RWPE2 (cell line): ENCODE measurements around the gene TMEM231.
"Not testable (repeated sequence)": the region's sequence is repeated elsewhere in the genome, so short reads cannot be mapped to it uniquely, and the experiment has no call there.

ENCODE experiments used
- ATAC-seq: fragments of 200-7000 bp; cut with Tn5 transposase; 3 replicates; pipeline ENCODE4 v1.9.1; 2021; ENCODE audit warnings: low read depth
- DNase-seq: peaks from one replicate; pipeline ENCODE4 v3.0.0-alpha.2; 2020; ENCODE audit warnings: low spot score
- H3K27ac ChIP-seq: fragments of 450-650 bp; 2 replicates; pipeline ENCODE4 v1.5.1; 2017; ENCODE audit warnings: mild to moderate bottlenecking; ENCODE audit not compliant: poor library complexity, severe bottlenecking
- H3K27me3 ChIP-seq: fragments of 250-450 bp; sonication (Bioruptor Pico); 2 replicates; pipeline ENCODE4 v1.5.1; 2021; ENCODE audit warnings: mild to moderate bottlenecking, moderate library complexity; ENCODE audit not compliant: insufficient read depth, poor library complexity, severe bottlenecking
- H3K36me3 ChIP-seq: fragments of 250-450 bp; sonication (Bioruptor Pico); 2 replicates; pipeline ENCODE4 v1.5.1; 2020; ENCODE audit warnings: low read depth, mild to moderate bottlenecking, moderate library complexity
- H3K4me1 ChIP-seq: fragments of 250-450 bp; sonication (Bioruptor Pico); 2 replicates; pipeline ENCODE4 v1.5.1; 2021; ENCODE audit warnings: mild to moderate bottlenecking, moderate library complexity; ENCODE audit not compliant: insufficient read depth, poor library complexity, severe bottlenecking
- H3K4me3 ChIP-seq: fragments of 250-450 bp; sonication (Bioruptor Pico); 2 replicates; pipeline ENCODE4 v1.5.1; 2021; ENCODE audit warnings: mild to moderate bottlenecking, moderate library complexity; ENCODE audit not compliant: severe bottlenecking
- H3K9me3 ChIP-seq: fragments of 250-450 bp; sonication (Bioruptor Pico); 2 replicates; pipeline ENCODE4 v1.5.1; 2021; ENCODE audit warnings: mild to moderate bottlenecking, moderate library complexity; ENCODE audit not compliant: severe bottlenecking
- TF ChIP-seq, protein P1 (sequence below): fragments of 450-650 bp; IDR thresholded peaks from one replicate; pipeline ENCODE4 v1.5.1; 2017; ENCODE audit warnings: mild to moderate bottlenecking, moderate library complexity; ENCODE audit not compliant: poor library complexity, severe bottlenecking

TMEM231 gene

DNA sequence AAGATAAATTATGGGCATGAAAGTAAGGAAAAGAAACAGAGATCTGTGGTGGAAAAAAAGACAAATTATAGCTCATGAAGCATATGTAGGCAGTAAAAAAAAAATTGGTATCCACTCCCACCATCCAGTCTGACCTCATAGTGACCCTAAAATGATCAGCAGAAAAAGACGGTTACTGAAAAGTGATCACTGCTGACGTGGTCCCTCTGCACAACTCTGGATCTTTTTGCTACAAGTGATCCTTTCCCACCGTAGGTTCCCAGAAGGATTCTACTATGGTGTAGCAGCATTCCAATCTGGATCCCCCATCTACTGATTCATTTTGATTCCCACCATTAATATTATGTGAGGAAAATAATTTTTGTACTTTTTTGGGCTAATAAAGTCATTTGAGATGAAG lies 49.9 kb downstream of the TMEM231 start:
- H3K4me1 ChIP-seq: peaks cover 44% of the 10 kb centered on the region
- DNase-seq (no peak), ATAC-seq (no peak)
- H3K36me3 ChIP-seq: no peaks in the 10 kb centered on the region
- no peak overlapping the region for H3K4me3 ChIP-seq
- TF ChIP-seq, protein P1, sequence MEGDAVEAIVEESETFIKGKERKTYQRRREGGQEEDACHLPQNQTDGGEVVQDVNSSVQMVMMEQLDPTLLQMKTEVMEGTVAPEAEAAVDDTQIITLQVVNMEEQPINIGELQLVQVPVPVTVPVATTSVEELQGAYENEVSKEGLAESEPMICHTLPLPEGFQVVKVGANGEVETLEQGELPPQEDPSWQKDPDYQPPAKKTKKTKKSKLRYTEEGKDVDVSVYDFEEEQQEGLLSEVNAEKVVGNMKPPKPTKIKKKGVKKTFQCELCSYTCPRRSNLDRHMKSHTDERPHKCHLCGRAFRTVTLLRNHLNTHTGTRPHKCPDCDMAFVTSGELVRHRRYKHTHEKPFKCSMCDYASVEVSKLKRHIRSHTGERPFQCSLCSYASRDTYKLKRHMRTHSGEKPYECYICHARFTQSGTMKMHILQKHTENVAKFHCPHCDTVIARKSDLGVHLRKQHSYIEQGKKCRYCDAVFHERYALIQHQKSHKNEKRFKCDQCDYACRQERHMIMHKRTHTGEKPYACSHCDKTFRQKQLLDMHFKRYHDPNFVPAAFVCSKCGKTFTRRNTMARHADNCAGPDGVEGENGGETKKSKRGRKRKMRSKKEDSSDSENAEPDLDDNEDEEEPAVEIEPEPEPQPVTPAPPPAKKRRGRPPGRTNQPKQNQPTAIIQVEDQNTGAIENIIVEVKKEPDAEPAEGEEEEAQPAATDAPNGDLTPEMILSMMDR: no peak
- H3K27ac ChIP-seq: peak overlapping the region; percentile 87
- no peaks in the 10 kb centered on the region for H3K9me3 ChIP-seq
- no peaks in the 10 kb centered on the region for H3K27me3 ChIP-seq

DNA sequence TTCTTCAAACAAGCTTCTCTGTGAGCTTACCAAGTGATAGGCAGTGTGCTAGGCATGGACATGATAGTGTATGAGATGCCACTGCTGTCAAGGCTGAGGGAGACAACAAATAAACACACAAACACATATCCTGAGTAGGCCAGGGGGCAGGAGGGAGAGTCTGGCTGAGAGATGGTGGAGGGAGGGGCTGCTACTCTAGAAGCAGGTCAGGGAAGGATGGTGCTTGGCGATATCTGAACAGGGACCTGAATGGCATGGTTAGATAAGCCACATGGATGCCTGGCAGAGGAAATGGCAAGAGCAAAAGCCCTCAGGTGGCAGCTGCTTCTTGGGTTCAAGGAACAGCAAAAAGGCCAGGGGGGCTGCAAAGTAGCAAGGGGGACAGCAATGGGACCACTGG lies 52.3 kb downstream of the TMEM231 start:
- H3K4me1 ChIP-seq: peaks cover 46% of the 10 kb centered on the region
- ATAC-seq: no peak
- no peak for DNase-seq
- no peak overlapping the region for H3K27ac ChIP-seq
- TF ChIP-seq, protein P1: no peak
- H3K9me3 ChIP-seq: no peaks in the 10 kb centered on the region
- no peaks in the 10 kb centered on the region for H3K36me3 ChIP-seq
- H3K4me3 ChIP-seq: no peak overlapping the region
- no peaks in the 10 kb centered on the region for H3K27me3 ChIP-seq

DNA sequence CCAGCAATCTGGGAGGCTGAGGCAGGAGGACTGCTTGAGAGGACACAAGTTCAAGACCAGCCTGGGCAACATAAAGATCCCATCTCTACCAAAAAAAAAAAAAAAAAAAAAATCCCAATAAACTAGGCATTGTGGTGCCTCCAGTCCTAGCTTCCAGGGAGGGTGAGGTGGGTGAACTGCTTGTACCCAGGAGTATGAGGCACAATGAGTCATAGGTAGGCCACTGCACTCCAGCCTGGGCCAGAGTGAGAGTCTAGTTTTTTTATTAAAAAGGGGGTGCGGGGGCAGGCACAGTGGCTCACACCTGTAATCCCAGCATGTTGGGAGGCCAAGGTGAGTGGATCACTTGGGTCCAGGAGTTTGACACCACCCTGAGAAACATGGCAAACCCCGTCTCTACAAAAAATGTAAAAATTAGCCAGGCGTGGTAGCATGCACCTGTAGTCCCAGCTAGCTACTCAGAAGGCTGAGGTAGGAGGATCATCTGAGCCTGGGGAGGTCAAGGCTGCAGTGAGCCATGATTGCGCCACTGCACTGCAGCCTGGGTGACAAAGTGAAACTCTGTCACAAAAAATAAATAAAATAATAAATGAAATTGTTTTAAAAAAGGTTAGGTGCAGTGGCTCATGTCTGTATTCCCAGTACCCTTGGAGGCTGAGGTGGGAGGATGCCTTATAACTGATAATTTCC lies 53.0 kb downstream of the TMEM231 start:
- no peak for DNase-seq
- Histone ChIP-seq H3K4me3 (no peak overlapping the region), H3K27ac (peak overlapping the region; percentile 1), H3K9me3 (no peaks in the 10 kb centered on the region), H3K27me3 (no peaks in the 10 kb centered on the region), H3K4me1 (peaks cover 53% of the 10 kb centered on the region), H3K36me3 (no peaks in the 10 kb centered on the region)
- peak; percentile 43; the same call in 2 of the 3 replicates for ATAC-seq
- TF ChIP-seq, protein P1: no peak

DNA sequence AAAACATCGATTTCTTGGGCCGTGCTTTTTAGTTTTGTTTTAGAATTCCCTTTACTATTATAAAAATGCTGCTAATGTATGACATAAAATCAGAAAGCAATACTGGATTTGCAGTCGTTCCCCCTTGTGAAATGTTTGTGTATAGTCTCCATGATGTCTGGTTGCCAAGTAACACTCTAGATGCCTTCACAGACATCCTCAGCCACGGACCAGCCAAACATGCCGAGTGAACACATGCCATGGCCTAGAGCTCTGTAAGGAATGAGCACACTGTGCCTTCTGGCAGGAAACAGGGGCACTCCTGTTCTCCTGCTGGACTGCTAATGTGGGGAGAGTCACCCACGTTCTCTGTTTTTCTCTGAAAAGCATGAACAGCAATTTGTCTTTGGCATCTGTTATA lies 54.2 kb downstream of the TMEM231 start:
- H3K27me3 ChIP-seq, DNase-seq, H3K27ac ChIP-seq, H3K4me3 ChIP-seq, H3K9me3 ChIP-seq, H3K36me3 ChIP-seq: not testable (repeated sequence)
- H3K4me1 ChIP-seq: peaks cover 45% of the 10 kb centered on the region
- ATAC-seq: 0 out of 3 replicates have a peak, but pooled peaks have one; percentile 8

DNA sequence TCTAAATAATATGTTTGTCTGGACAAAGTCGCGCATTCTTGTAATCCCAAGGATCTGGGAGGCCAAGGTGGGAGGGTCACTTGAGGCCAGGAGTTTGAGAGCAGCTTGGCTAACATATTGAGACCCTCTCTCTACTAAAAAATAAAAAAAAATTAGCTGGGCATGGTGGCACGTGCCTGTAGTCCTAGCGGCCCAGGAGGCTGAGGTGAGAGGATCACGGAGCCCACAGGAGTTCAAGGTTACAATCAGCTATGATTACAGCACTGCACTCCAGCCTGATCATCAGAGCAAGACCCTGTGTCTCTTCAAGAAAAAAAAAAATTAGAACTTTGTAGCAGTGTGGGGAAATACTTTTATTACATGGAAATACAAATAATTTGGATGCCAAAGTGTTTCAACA lies 54.7 kb downstream of the TMEM231 start:
- TF ChIP-seq, protein P1: no peak
- ATAC-seq (no peak), DNase-seq (no peak)
- Histone ChIP-seq H3K27ac (no peak overlapping the region), H3K9me3 (no peaks in the 10 kb centered on the region), H3K4me1 (peaks cover 41% of the 10 kb centered on the region), H3K36me3 (no peaks in the 10 kb centered on the region), H3K4me3 (no peak overlapping the region), H3K27me3 (no peaks in the 10 kb centered on the region)

DNA sequence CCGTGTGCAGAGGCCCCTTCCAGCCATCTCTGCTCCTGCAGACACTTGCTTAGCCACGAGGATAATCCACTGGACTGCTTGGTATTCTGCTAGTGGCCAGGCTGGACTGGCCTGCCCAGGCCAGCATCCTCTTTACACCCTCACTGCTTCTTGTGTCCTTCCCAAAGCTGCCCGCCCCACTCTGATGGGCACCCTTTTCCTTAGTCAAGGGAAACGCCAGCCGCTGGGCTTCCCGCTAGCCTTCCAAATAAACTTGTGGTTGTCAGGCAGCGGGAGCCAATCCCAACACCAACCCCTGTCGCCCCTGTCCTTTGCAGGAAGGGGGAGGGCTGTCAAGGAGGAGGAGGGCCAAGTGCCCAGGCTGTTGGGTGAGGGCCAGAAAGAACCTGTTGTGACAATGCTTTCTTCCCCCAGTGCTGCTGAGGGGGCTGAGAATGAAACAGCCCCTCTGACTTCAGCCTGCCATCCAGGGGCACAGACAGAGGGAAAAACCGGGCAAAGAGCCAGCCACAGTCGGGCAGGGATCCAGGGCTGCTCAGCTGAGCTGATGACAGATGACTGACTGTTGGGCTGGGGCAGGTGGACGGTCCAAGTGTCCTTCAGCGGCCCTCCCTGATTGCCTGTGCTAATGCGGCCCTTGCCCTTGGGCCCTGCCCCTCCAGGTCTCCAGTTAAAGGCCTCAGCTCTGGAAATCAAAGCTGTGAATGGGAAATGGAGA lies 57.3 kb downstream of the TMEM231 start:
- H3K9me3 ChIP-seq, H3K27ac ChIP-seq, H3K27me3 ChIP-seq, H3K4me3 ChIP-seq, H3K36me3 ChIP-seq, DNase-seq: not testable (repeated sequence)
- peak; percentile 75 for ATAC-seq
- H3K4me1 ChIP-seq: peaks cover 32% of the 10 kb centered on the region
